NCI-H2029 (cell line): ENCODE data around the gene BHLHE41.

Experiments
- DNase-seq: peaks from one replicate; lab custom pipeline; 2025; lab: John Stamatoyannopoulos, UW

The BHLHE41 gene

DNA sequence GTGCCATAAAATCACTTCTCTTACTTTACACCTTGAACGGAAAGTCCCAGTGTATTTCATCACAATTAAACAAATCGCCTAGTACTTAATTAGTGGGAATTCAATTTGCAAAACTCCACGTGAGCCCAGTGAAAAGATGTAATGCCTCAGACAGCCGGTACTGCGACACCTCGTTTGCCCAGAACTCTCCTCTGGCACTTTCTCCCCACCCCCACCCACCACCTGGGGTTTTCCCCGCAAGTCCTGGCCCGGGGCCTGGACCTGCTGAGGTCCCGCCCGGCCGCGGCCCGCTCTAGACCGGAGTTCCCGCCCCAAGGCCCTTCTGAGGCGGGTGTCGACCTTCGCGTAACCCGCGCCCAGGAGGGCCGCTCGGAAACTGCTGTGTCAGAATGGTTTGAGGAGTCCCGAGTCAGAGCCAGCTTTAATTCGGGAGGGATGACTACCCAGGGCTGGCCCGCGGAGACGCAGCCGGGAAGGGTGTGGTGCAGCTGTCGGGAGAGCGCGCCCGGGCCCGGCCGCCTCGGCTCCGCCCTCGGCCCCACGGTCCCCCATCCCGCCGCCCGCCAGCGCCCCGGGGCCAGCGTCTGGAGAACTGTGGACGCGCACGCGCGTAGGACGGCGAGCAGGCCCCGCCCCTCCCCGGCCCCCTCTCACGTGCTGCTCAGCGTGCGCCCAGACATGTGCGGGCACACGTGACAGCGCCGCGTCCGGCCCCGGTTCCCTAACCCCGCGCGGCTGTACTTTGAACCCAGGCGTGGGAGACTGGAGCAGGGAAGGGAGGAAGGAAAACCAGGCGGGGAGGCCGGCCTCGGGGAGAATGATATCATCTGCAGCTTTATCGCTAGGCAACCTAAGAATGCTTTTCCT is 10.8 kb downstream of the BHLHE41 start:
- DNase-seq = peak; percentile 84

DNA sequence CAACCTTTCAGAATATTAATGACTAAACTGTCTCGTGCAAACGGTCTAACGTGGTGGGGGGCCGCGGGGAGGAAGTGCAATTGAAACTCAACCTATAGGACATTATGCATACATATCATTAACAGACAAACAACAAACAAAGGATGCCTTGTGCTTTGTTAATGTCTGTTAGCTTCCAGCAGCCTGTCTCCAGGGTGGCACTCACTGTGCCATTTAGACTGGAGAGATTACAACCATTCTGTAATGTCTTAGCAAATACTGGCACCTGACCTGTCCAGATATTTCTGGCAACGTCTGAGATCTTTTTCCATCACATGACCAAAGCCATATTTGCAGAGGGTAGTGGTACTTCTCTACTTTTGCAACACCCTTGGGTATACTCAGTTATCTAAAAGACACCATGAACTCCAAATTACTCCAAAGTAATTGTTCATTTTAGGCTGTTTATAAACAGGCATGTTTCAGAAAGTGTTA is 11.6 kb downstream of the BHLHE41 start:
- DNase-seq = peak; percentile 64

DNA sequence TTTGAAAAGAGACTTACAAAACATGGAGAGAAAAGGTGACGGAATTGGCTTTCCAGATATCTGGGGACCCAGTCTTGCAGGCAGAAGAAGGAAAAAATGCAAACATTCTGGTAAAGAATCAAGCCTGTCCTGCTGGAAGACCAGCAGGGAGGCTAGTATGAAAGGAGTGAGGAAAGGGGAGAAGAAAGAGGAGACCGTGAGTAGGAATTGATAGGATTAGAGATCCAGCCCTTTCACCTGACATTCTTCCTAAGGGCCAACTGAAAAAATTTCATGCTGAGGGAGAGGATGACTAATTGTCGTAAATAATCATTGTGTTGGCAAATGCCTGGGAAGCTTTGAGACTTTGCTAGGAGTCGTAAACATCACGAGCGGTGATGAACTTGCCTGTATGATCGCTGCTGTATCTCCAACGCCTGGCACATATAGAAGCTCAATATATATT is 12.1 kb downstream of the BHLHE41 start:
- no peak for DNase-seq

DNA sequence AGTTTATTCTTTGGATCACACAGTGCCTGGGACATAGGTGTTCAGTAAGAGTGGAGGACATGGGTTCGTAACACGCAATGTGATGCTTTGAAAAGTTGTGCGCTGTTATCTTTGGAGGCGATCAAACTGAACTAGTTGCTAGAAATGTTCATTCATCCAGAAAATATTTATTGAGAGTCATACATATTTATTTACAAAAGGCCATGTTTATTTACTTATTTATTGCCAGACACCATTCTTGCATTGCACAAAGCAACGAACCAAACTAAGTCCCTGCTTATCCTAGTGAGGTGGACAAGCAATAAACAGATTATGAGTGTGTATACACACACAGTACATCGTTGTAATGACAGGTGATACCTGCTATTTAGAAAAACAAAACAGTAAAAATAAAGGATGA is 12.6 kb downstream of the BHLHE41 start:
- DNase-seq = no peak

DNA sequence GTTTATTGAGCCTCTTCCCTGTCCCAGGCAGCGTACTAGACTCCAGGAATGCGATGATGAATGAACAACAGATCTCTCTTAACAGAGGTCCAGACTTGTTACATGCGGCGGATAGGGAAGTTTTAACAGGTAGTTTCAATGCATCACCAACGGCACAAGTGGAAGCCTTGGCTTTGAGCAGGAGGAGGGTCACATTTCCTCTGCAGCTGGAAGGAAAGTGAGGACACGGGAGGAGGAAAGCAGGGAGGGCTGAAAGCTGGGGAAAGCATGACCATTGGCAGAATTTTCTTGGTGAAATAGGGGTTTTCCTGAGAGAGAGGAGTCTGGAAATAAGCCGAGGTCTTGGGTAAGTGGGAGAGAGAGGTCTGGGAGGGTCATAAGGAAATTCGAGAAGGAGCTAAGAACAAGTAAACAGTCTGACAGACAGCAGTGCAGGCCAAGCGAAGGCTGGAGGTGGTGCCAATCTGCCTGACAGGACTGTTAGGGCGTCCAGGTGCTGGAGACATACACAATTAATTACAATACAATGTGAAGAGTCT is 15.4 kb downstream of the BHLHE41 start:
- no peak for DNase-seq

DNA sequence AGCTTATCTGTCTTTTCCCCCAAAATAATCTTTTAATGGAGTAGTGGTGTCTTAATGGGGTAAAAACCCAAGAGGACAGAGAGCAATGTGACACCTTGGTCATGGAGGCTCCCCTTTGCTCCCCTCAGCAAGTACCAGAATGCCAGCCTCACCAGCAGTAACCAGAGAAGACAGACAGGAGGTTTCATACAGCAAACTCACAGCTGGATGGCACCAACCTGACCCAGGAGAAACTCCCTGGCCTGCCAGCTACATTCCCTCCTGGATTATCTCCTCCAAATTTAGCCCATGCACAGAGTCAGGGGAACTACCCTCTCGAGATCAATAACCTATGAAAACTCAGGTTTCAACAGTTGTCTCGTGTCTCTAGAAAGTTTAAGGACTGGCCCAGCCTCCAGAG is 15.9 kb downstream of the BHLHE41 start:
- no peak for DNase-seq

DNA sequence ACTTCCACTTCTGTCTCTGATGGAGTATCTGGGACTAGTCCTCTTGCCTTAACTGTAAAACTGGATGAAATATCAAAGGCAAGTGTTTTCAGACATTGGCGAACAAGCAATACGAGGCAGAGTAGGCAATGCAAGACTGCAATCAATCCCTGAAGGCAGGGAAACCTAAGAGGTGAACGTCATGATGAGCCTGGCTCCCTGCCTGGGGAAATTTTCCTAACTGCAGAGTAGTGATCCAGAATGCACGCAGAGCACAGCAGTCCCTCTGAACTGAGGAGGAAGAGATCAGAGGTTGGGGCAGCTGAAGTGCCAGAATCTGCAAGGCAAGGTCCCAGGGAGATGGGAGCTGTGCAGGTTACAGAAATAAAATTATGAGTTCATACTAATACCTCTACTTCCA is 18.5 kb downstream of the BHLHE41 start:
- no peak for DNase-seq

DNA sequence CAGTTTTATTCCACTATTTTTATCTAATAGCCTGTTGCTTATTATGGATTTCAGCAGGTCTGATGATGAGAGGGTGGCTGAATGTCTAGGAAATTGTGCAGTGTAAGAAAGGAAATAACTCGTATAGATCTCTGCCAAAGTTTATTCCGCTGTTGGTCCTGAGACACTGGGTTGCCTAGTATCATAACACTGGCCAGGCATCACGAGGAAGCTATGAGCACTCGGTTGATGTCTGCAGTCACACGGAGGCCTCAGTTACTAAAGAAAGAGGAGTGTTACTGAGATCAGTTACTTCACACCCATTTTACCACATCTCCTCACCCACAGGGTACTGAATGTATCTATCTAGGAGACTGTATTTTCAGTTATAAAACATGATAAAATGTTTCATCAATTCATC is 21.9 kb downstream of the BHLHE41 start:
- no peak for DNase-seq

DNA sequence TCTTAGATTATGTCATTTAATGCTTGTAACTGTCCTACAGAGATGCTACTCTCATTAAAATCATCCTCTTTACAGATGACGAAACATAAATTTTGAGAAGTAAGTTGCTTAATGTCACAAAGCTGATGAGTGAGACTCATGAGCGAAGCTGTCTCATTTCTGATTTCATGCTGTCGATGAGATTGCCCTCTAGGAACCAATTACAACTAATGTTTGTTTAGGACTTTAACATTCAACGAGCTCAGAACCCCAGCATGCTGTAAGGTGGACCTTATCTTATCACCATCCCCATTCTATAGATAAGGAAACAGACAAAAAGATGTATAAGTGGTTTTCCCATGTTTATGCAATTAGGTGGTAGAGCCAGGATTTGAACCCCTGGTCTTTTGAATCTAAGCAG is 23.1 kb downstream of the BHLHE41 start:
- no peak for DNase-seq

DNA sequence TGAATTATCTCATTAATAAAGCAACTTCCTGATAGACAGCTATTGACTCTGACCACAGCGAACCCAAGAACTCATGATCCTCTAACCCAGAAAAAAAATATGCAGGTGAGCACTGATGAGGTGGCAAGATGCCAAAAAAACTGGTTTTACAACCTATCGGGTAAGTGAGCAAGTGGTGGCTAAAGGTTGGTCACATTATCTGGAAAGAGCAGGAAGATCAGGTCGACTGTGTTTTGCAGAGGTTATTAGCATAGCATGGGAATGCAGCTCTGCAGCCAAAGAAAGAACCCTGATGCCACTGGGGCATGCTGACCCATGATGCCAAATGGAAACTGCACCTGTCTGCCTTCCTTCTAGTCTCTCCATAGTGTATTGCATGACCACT is 23.5 kb downstream of the BHLHE41 start:
- peak; percentile 63 for DNase-seq

DNA sequence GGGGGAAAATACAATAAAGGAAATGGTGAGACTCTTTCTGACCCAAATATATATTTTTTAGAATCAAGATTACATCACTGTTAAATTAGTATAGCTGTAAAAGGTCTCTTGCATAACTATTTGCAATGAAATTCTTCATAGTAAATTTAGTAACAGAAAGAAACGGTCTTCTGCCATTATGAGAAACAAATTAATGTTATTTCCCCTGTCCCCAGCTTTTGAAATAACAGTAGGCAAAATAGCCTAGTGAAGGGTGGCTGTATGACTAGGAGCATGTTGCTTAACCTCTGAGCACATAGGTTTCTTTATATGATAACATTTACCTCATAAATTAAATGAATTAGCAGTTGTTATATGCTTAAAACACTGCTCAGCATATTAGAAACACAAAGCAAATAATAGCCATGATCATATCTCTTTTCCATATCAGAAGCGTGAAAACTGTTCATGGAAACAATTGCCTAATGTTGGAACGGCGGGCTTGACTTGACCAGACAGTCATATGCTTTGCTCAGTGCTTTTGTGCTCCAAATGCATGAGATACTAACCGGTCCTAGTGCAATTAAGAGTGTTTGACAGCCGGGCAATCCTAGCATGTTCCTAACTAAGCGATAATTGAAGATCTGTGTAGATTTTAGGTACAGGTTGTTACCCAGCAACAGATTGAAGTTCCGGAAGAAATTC is 24.0 kb downstream of the BHLHE41 start:
- DNase-seq = no peak

DNA sequence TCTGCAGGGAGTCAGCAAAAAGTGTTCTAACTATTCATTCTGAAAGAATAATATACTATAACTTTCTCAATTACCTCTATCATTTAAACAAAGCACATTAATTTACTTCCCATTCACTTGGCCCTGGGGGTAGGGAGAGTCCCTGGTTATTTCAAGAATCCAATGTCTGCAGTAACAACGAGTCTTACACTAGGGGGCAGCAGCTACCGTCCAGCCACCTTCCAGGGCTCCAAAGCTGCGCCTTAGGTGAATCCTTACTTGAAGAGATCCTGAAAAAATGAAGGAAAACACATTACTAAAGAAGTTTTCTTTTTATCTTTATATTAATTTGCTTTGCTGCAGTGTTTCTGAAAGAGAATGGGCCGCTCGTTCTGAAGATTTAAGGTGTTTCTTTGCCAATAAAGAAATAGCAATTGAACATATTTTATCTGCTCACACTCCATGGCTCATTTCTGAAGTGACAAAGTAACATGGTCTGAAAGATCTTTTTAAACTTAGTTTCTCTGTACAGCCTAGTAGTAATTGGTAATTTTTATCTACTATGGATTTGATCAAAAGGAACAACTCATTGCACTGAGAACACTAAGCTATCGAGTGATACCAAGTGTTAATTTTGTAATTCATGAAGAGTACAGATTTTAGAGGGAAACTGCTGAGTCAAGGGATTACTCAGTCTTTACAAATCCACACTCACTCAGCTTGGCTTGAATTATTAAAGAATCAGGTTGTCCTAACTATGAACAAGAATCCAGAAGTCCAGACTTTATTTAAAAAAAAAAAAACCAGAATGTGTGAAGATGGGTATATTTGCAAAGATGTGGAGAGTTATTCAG is 27.6 kb downstream of the BHLHE41 start:
- DNase-seq = peak; percentile 58

DNA sequence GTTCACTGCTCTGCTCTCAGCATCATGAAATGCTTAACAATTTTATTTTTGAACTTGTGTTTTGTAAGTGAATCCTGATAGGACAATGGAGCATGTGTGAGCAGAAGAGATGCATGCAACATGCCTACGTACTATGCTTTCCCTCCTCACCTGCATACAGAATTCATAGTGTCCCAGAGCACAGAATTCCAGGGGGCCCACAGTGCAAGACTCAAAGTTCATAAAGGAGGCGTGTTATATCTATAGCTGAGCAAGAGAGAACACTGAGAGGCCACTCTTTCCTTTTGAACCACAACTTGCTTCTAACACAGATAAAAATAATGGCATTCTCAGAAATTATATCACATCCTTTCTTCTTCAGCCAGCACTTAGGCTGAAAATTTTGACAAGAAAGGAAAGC is 28.8 kb downstream of the BHLHE41 start:
- DNase-seq = no peak

DNA sequence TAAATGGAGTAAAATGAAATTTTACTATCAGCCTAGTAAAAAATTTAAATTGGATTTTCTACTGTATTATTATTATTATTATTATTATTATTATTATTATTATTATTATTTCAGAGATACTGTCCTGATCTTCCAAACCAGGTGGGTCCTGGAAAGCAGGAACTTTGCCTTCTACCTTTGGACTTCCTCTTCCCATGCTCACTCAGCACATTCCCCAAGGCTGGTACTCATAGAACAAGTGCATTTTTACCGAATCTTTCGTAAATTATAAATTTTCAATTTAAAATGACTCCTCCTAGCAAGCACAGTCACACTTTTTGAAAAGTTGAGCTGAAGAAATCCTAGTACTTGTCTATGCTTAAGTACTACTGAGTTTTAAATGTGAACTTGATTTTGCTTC is 29.7 kb downstream of the BHLHE41 start:
- DNase-seq = no peak

DNA sequence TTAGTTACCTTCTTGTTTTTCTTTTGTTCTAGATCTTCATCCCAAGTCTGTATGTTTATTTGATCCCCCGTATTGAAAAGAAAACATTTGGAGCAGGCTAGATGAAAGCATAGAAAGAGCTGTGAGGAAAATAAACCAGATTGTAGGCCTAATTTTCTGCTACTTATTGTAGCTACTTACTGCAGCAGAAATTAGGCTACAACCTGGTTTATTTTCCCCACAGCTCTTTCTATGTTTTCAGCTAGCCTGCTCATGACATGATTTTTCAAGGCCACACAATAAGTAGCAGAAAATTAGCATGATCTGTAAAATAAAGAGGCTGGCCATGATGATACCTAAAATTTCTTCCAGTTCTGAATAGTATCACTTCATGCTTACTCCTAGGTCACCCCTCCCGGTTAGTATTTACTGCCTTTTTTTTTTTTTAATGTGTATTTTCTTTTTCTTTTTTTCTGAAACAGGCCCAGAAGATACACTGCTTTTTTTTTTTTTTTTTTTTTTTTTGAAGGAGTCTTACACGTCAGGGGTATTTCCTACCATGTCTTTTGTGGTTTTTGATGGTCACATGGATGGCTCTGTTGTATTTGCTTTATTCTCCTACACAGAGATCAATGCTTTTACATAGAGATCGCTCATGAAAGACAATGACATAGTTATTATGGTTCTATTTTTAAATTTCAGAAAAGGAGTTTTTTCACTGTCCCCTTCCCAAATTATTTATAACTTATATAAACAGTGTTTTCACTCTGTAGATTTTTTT is 32.3 kb downstream of the BHLHE41 start:
- no peak for DNase-seq

DNA sequence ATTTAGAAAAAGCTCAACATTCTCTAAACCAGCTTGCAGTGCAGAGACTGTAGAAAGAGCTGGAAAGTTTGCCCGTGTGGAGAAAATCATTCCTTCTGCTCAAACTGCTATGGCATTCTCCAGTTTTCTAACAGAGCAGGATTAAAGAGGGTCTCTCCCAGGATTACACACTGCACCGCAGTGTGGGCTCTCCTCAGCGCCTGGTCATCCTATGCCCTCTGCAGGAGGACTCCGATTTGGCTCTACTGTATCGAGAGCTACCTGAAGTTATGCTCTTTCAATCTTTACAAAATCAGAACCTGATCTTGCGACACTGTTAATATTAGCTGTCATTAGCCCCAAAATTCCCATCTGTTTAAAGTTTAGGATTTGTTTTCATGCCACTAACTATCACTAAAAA is 33.0 kb downstream of the BHLHE41 start:
- no peak for DNase-seq

DNA sequence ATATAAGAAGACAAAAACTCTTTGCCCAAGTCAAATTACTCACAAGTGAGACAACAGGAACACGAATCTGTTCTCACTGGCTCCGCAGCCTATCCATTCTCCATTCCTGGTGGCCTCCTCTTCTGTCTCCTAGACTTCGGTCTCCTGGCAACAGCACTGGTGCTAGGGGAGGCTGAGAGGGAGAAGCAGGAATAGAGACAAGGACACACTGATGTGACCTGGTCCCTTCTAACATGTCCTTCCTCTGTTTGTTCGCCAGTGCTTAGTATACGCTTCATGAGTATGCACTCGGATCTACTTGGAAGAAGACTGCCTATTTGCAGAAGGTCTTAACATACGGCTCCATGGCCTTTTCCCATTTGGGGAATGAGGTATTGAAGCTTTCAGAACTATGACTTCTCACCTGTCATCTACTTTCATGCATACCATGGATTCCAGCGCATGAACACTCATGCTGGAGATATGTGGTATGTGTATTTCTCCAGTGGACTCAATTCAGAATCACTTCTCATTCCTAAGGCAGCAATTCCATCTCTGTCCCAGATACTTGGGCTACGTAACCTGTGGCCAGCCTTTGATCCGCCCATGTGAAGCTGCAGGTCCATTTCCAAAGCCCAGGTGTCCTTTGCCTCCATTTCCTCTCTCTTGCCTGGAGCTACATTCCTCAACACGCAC is 33.9 kb downstream of the BHLHE41 start:
- DNase-seq = no peak

DNA sequence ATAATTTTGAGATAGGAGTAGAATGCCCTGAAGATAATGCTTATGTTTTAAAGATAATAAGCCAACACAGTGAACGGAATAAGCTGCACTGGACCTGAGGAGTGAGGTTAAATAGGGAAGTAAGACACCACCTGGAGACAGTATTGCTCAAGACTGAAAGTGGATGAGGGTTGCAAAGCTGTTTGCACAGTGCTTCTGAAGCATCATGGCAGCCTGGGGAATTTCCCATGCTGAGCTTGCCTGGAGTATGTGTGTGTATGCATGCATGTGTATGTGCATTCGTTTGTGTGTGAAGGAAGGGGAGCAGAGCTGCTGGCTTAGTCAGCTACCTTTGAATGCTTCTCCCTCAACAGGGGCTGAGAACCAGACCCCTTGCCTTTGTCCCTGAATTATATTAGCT is 35.8 kb downstream of the BHLHE41 start:
- no peak for DNase-seq

DNA sequence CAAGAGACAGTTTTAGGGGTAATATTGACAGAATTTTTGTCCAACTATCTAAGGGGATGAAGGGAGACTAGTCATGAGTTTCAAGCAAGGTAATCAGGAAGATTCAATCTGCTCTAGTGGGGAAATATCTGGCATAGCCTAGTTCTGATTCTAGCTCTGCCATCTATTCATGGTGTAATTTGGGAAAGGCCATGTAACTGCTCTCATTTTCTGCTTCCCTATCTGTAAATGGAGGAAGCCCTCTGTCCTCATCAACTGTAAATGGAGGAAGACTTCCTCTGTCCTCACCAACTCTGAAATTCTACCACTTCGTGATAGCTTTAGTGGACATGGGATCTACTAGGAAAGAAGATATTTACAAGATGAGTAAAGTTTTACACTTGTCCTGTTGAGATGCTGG is 37.9 kb downstream of the BHLHE41 start:
- no peak for DNase-seq

DNA sequence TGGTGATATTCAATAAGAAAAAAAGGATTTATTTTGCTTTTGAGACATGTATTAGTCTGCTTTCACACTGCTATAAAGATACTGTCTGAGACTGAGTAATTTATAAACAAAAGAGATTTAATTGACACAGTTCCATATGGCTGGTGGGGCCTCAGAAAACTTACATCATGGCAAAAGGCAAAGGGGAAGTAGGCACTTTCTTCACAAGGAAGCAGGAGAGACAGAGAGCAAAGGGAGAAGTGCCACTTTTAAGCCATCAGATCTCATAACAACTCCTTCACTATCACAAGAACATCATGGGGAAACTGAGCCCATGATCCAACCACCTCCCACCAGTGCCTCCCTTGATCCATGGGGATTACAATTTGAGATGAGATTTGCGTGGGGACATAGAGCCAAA is 43.9 kb downstream of the BHLHE41 start:
- no peak for DNase-seq
